ENCODE results near the gene GP5.

Gene GP5

GRCh38 chr3:194447161-194447560, 48.1 kb upstream of the GP5 start:
- no peaks in the 10 kb centered on the region for H3K9me3 ChIP-seq (ENCODE audit: control insufficient read depth, insufficient read depth, low read depth, low read length)
- no peak for TF ChIP-seq KLF9 (tag by site-specific recombination; IDR thresholded peaks at IDR 0.05; ENCODE audit: low read depth)
- 0 out of 2 replicates have a peak, but pooled peaks have one; percentile 28 for TF ChIP-seq SP7 (tag by site-specific recombination; IDR thresholded peaks at IDR 0.05)
- CTCF ChIA-PET: interaction anchor here (0.6 to 1.5 kb wide), 3 partner anchors 10 to 147 kb away, joined by 4 to 5 read pairs (median 4); no protein-coding TSS in a partner anchor
- H3K36me3 ChIP-seq (ENCODE audit: control insufficient read depth in 2 of 2, insufficient read depth in 1 of 2, low read length in 2 of 2): peaks cover 27 to 85% of the 10 kb centered on the region in 2 experiments
- no peaks in the 10 kb centered on the region for H3K4me1 ChIP-seq (ENCODE audit: control insufficient read depth, insufficient read depth, low read length)
- H3K27ac ChIP-seq (ENCODE audit: extremely low read depth, low read depth, low read length): no peak overlapping the region
- POLR2A ChIA-PET: interaction anchor here (0.7 kb wide), 1 partner anchor 760 kb away, joined by 5 read pairs; no protein-coding TSS in a partner anchor
- H3K4me3 ChIP-seq (ENCODE audit: low read depth, low read length): no peak overlapping the region

GRCh38 chr3:194446754-194447153, 47.7 kb upstream of the GP5 start:
- POLR2A ChIA-PET: interaction anchor here (1.0 kb wide), 1 partner anchor 37 kb away, joined by 3 read pairs; no protein-coding TSS in a partner anchor
- Histone ChIP-seq H3K4me3 (ENCODE audit: low read depth, low read length) (no peak overlapping the region), H3K9me3 (ENCODE audit: control insufficient read depth, insufficient read depth, low read depth, low read length) (no peaks in the 10 kb centered on the region), H3K27ac (ENCODE audit: extremely low read depth, low read depth, low read length) (no peak overlapping the region), H3K4me1 (ENCODE audit: control insufficient read depth, insufficient read depth, low read length) (no peaks in the 10 kb centered on the region), H3K36me3 (ENCODE audit: control insufficient read depth in 2 of 2, insufficient read depth in 1 of 2, low read length in 2 of 2) (peaks cover 24 to 85% of the 10 kb centered on the region in 2 experiments)
- TF ChIP-seq ZNF341 (tag by site-specific recombination; IDR thresholded peaks at IDR 0.05; ENCODE audit: low read depth) (no peak), ELK4 (IDR thresholded peaks at IDR 0.05; ENCODE audit: borderline replicate concordance, low read depth, low read length) (no peak), PBX3 (CRISPR knock-in tag; IDR thresholded peaks at IDR 0.05) (no peak), ZSCAN5A (tag by site-specific recombination; IDR thresholded peaks at IDR 0.05) (no peak), REPIN1 (tag by site-specific recombination; IDR thresholded peaks at IDR 0.05; ENCODE audit: low read depth) (no peak), PRDM6 (tag by site-specific recombination; IDR thresholded peaks at IDR 0.05) (no peak), KLF8 (tag by site-specific recombination; IDR thresholded peaks at IDR 0.05) (no peak)
- CTCF ChIA-PET: interaction anchor here (1.5 kb wide), 1 partner anchor 147 kb away, joined by 4 read pairs; no protein-coding TSS in a partner anchor

GRCh38 chr3:194446172-194446571, 47.1 kb upstream of the GP5 start:
- Histone ChIP-seq H3K9me3 (ENCODE audit: control insufficient read depth, insufficient read depth, low read depth, low read length) (no peaks in the 10 kb centered on the region), H3K4me1 (ENCODE audit: control insufficient read depth, insufficient read depth, low read length) (no peaks in the 10 kb centered on the region), H3K36me3 (ENCODE audit: control insufficient read depth in 2 of 2, insufficient read depth in 1 of 2, low read length in 2 of 2) (peaks cover 24 to 85% of the 10 kb centered on the region in 2 experiments), H3K4me3 (ENCODE audit: low read depth, low read length) (no peak overlapping the region), H3K27ac (ENCODE audit: extremely low read depth, low read depth, low read length) (no peak overlapping the region)
- CTCF ChIA-PET: no interaction called here
- POLR2A ChIA-PET: interaction anchor here (1.0 kb wide), 1 partner anchor 37 kb away, joined by 3 read pairs; no protein-coding TSS in a partner anchor
- TF ChIP-seq ZNF600 (tag by site-specific recombination; IDR thresholded peaks at IDR 0.05) (no peak), ZBTB10 (tag by site-specific recombination; IDR thresholded peaks at IDR 0.05) (no peak), ZNF558 (tag by site-specific recombination; IDR thresholded peaks at IDR 0.05) (no peak), ZSCAN23 (tag by site-specific recombination; IDR thresholded peaks at IDR 0.05) (no peak), SP2 (tag by site-specific recombination; IDR thresholded peaks at IDR 0.05) (no peak)
